ENCODE measurements around the gene HRH2.

- TF ChIP-seq REST (IDR thresholded peaks at IDR 0.05; ENCODE audit: insufficient read depth in 1 of 2, low read depth in 2 of 2, low read length in 2 of 2): no peak
- no peak for TF ChIP-seq POLR2AphosphoS5 (IDR thresholded peaks at IDR 0.05; ENCODE audit: low read depth, low read length)
- TF ChIP-seq SIN3A (IDR thresholded peaks at IDR 0.05; ENCODE audit: borderline replicate concordance, insufficient read depth, low read length): no peak
- no peak for TF ChIP-seq TAF1 (IDR thresholded peaks at IDR 0.05; ENCODE audit: borderline replicate concordance, insufficient read depth, low read length)
- no peak for TF ChIP-seq FOXP2 (optimal IDR thresholded peaks at IDR 0.05; ENCODE audit: borderline replicate concordance, extremely low read depth, extremely low read length, insufficient read depth)
Measured at GRCh38 chr5:175685701-175686350, 28.0 kb downstream of the HRH2 start.
